Upper lobe of left lung (tissue), 6 donors: ENCODE measurements around the gene MYO18A. TPM values are rescaled to one million over a fixed set of nuclear protein-coding genes. Genes with fewer than 3 reads are reported as not detected.
A peak's percentile ranks its signal among the peaks of the same experiment; 100 is the strongest.

Experiments used
- ATAC-seq, 2 donors: fragments of 200-7000 bp; cut with Tn5 transposase; one replicate each; pipeline ENCODE4 v1.9.1; 2022; ENCODE audit warnings: mild to moderate bottlenecking in 2 of 2, moderate library complexity in 2 of 2; ENCODE audit not compliant: low FRiP score in 2 of 2
- DNase-seq, 2 donors: peaks; one replicate each; pipeline ENCODE4 v3.0.0-alpha.2; 2019 to 2020
- H3K27ac ChIP-seq, 4 donors: fragments of 200-600 bp; sonication (generic); one replicate each; pipeline ENCODE4 v1.5.1; 2016 to 2019
- H3K27me3 ChIP-seq, 4 donors: fragments of 200-600 bp; sonication (generic); one replicate each; pipeline ENCODE4 v1.5.1; 2017 to 2019
- H3K36me3 ChIP-seq, 4 donors: fragments of 200-600 bp; sonication (generic); one replicate each; pipeline ENCODE4 v1.5.1; 2016 to 2019
- H3K4me1 ChIP-seq, 4 donors: fragments of 200-600 bp; sonication (generic); one replicate each; pipeline ENCODE4 v1.5.1; 2018 to 2019
- H3K4me3 ChIP-seq, 4 donors: fragments of 200-600 bp; sonication (generic); one replicate each; pipeline ENCODE4 v1.5.1; 2017 to 2019; ENCODE audit warnings: mild to moderate bottlenecking in 2 of 4, moderate library complexity in 1 of 4
- H3K9me3 ChIP-seq, 4 donors: fragments of 200-600 bp; sonication (generic); one replicate each; pipeline ENCODE4 v1.5.1; 2018 to 2019
- CTCF ChIP-seq, 6 experiments: fragments of 450-650 bp in 4 of 6; fragments of 200-600 bp in 2 of 6; sonication (generic) in 2 of 6; IDR thresholded peaks; one replicate each; pipeline ENCODE4 v1.5.1; 2016 to 2019; ENCODE audit warnings: antibody characterized with exemption in 6 of 6
- EP300 ChIP-seq, 4 donors: sonication (generic); formaldehyde crosslinking; IDR thresholded peaks; one replicate each; pipeline ENCODE4 v1.5.1; 2017; ENCODE audit warnings: antibody characterized with exemption in 4 of 4, control low read depth in 2 of 4
- POLR2A ChIP-seq, 4 donors: fragments of 450-650 bp; IDR thresholded peaks; one replicate each; pipeline ENCODE4 v1.5.1; 2016 to 2017; ENCODE audit warnings: antibody characterized with exemption in 4 of 4, mild to moderate bottlenecking in 2 of 4
- POLR2AphosphoS5 ChIP-seq, 2 donors: sonication (generic); formaldehyde crosslinking; IDR thresholded peaks; one replicate each; pipeline ENCODE4 v1.5.1; 2017; ENCODE audit warnings: antibody characterized with exemption in 2 of 2
- WGBS, 2 donors: methylation state at CpG; one replicate each; pipeline ENCODE4 v1.1.5; 2017 to 2018; 5-methylcytosine and 5-hydroxymethylcytosine counted together
- total RNA-seq, 6 donors: library from RNA; depleted of rRNA in 4 of 6; stranded (reverse); fragments of >200 nt in 4 of 6; gene quantifications; one replicate each; pipeline versions ENCODE4 v1.1.0 to v1.2.1, GENCODE V29; 2016 to 2021
- donor health status: DM: no; HTN: no; CAD: no; lungs with moderate emphysema.
- donor health status: DM: no; HTN: yes; CAD: no; lungs with severe emphysema.

Gene MYO18A
- total RNA-seq, 6 donors from 2014 or later = 37.4 to 214 (median 67.4) TPM

- Histone ChIP-seq H3K4me1 (peaks cover 17 to 42% (median 25%) of the 10 kb centered on the region in 4 donors), H3K36me3 (peaks cover 0 to 33% (median 27%) of the 10 kb centered on the region in 4 donors), H3K27ac (peak overlapping the region; percentile 25 to 74 (median 48)), H3K9me3 (no peaks in the 10 kb centered on the region), H3K27me3 (no peaks in the 10 kb centered on the region), H3K4me3 (no peak overlapping the region)
- peak; percentile 43 to 58 for DNase-seq
- WGBS, 2 donors = 57 to 79% methylated on average over 9 to 13 of the region's 13 CpGs
- TF ChIP-seq POLR2AphosphoS5 (IDR thresholded peaks at IDR 0.05) = no peak
- TF ChIP-seq POLR2A (IDR thresholded peaks at IDR 0.05) = no peak
- TF ChIP-seq EP300 (IDR thresholded peaks at IDR 0.05) = no peak
- TF ChIP-seq CTCF (IDR thresholded peaks at IDR 0.05) = peak; percentile 52 to 78 (median 72)
- ATAC-seq = peak; percentile 81 to 83
Measured at GRCh38 chr17:29124135-29124924, 55.9 kb downstream of the MYO18A start.

GRCh38 chr17:29123111-29123510, 57.1 kb downstream of the MYO18A start:
- Histone ChIP-seq H3K9me3 (no peaks in the 10 kb centered on the region), H3K4me3 (no peak overlapping the region), H3K4me1 (peaks cover 17 to 30% (median 23%) of the 10 kb centered on the region in 4 donors), H3K36me3 (peaks cover 0 to 45% (median 36%) of the 10 kb centered on the region in 4 donors), H3K27me3 (no peaks in the 10 kb centered on the region), H3K27ac (no peak overlapping the region)
- WGBS, 2 donors = 74 to 82% methylated on average over 9 of the region's 9 CpGs
- no peak for DNase-seq
- ATAC-seq = no peak
- TF ChIP-seq EP300 (IDR thresholded peaks at IDR 0.05) (no peak), POLR2A (IDR thresholded peaks at IDR 0.05) (no peak), CTCF (IDR thresholded peaks at IDR 0.05) (no peak), POLR2AphosphoS5 (IDR thresholded peaks at IDR 0.05) (no peak)

- 93 to 95% methylated on average over 8 to 10 of the region's 10 CpGs for WGBS, 2 donors
- Histone ChIP-seq H3K27ac (no peak overlapping the region), H3K4me1 (peaks cover 18 to 35% (median 25%) of the 10 kb centered on the region in 4 donors), H3K36me3 (peaks cover 0 to 43% (median 36%) of the 10 kb centered on the region in 4 donors), H3K4me3 (no peak overlapping the region), H3K9me3 (no peaks in the 10 kb centered on the region), H3K27me3 (no peaks in the 10 kb centered on the region)
- DNase-seq (peak in 1 of 2 donors; percentile 37), ATAC-seq (no peak)
- TF ChIP-seq EP300 (IDR thresholded peaks at IDR 0.05) = no peak
- no peak for TF ChIP-seq CTCF (IDR thresholded peaks at IDR 0.05)
- TF ChIP-seq POLR2AphosphoS5 (IDR thresholded peaks at IDR 0.05) = no peak
- TF ChIP-seq POLR2A (IDR thresholded peaks at IDR 0.05) = no peak
Measured at GRCh38 chr17:29121442-29121841, 58.8 kb downstream of the MYO18A start.

- WGBS, 2 donors = 93 to 96% methylated on average over 2 of the region's 2 CpGs
- no peak for ATAC-seq
- TF ChIP-seq POLR2AphosphoS5 (IDR thresholded peaks at IDR 0.05) (no peak), EP300 (IDR thresholded peaks at IDR 0.05) (no peak), POLR2A (IDR thresholded peaks at IDR 0.05) (no peak), CTCF (IDR thresholded peaks at IDR 0.05) (no peak)
- Histone ChIP-seq H3K27ac (no peak overlapping the region), H3K27me3 (no peaks in the 10 kb centered on the region), H3K36me3 (peaks cover 0 to 48% (median 40%) of the 10 kb centered on the region in 4 donors), H3K4me1 (peaks cover 11 to 32% (median 18%) of the 10 kb centered on the region in 4 donors), H3K4me3 (no peak overlapping the region), H3K9me3 (no peaks in the 10 kb centered on the region)
- DNase-seq = no peak
Measured at GRCh38 chr17:29120433-29120832, 59.8 kb downstream of the MYO18A start.
